Hematopoietic multipotent progenitor cell (in vitro differentiated cells): Measurements from ENCODE around the gene FGF14. TPM values are rescaled to one million over a fixed set of nuclear protein-coding genes. Genes with fewer than 3 reads are reported as not detected.

Source experiments
- DNase-seq, 3 donors: peaks; one replicate each; pipeline ENCODE4 v3.0.0-alpha.2; 2011 to 2015; ENCODE audit warnings: low read depth in 2 of 3, low spot score in 2 of 3
- small RNA-seq: library from RNA; depleted of rRNA; stranded (forward); fragments of <200 nt; gene quantifications from one replicate; pipeline ENCODE3, GENCODE V24; 2012
- total RNA-seq: library from RNA; depleted of rRNA; stranded (reverse); fragments of >200 nt; gene quantifications from one replicate; pipeline ENCODE4 v1.2.3, GENCODE V29; 2012

The FGF14 gene
- total RNA-seq, 1 donor: under 0.01 TPM

DNA sequence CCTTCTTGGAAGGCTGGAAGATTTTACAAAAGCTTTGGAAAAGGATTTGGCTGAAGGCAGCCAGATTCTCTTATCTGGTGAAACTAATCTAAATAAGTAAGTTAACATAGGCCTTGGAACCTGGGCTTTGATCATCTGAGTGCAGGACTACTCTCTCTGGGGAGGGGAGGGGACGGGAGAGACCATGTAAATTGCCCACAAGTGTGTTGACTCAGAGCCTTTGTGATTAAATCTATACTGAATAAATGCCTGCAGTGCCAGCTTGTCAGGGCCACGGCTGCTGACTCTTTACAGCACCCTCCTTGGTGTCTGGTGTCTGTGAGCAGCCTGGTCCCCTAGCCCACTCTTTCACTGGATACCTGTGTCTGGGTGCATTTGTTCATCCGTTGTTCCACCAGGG lies 698.0 kb downstream of the FGF14 start:
- DNase-seq: no peak

DNA sequence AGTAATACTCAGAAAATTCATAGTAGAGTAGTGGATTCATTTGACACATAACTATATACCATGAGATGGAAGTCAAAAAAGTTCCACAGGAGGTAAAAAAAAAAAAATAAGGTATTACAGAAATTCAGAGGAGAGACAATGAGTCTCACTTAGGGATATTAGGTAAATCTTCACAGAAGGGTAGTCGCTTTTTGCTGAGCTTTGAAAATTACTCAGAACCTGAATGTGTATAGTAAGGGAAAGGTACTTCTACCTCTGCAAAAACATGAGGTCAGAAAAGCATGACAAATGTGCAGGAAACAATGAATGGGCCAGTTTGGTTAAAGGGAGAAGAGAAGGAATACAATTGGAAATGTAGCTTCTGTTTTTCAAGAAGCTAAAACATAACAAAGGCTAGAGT lies 698.8 kb downstream of the FGF14 start:
- no peak for DNase-seq

DNA sequence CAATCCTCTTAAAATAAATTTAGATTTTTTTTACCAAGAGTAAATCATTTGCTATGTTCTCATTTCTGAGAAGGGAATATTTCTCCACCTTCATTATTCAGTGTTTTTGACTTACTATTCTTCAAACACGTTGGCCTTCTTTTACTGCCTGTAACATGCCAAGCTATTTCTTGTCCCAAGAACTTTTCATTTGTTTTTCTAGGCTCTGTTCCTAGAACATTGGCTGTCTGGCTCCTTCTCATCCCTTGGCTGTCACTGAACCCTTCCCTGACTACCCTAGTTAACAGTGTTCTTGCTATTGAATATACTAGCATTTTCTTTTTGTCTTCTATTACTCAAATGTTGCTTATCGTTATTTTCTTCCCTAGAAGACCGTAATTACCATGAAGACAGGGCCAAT lies 701.2 kb downstream of the FGF14 start:
- DNase-seq: no peak

DNA sequence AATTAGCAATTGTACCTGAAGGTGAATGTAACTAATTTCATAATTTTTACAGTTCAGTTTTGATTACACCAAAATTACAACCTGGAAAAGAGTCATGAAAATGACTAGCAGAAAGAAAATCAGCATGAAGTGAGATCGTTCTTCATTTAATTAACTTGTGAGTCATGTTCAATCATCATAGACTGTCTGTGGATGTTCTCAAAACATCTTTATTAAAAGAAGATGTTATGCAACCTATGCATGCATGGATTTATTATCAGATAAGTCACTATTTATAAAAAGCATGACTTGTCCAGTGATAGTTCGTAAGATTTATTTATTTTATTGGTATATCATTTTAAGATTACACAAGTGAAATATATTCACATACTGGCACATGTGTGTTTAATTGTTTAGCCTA lies 703.4 kb downstream of the FGF14 start:
- no peak for DNase-seq

DNA sequence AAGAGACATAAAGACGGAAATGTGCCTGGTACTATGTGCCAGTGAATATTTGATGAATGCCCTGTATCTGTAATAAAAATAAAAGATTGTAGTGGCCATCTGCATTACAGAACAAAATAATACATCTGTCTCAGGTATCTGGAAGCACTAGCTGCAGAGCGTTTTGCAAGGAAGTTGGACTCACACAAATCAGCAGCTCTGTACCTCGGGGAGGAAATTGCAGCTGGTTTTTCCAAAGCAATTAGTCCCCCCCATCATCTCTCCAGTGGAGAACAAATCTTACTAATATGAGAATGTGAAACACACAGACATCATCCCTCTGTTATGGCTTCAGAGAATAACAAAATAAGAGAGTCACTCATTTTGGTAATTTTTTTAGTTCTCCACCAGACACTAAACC lies 704.1 kb downstream of the FGF14 start:
- DNase-seq: no peak

DNA sequence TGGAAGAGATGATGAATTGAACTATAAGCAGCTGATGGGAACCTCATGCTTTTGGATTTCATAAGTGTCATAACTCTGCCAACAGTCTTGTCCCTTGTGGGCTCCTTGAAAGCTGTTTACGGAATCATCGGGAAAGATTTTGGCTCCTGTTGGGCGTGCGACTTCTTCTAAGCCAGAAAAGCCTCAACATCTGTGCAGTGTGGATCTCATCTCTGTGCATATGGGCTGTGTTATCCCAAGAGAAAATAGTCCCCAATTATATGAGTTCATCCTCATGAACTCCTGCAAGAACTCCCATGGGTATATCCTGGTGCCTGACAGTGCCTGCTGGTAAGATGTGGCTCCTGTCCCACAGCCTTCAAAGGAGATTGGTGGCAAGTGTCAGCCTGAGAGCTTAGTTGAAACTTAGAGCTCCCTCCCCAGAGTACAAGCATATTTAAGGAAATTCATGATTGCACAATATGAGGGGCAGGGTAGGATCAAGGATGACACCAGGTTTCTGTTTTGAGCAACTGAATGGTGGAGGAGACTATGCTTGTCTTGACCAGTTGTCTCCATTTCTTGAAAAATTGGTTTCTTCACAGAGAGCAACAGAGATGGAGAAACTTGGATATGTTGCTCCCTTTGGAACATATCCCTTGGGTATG lies 705.9 kb downstream of the FGF14 start:
- DNase-seq: no peak

DNA sequence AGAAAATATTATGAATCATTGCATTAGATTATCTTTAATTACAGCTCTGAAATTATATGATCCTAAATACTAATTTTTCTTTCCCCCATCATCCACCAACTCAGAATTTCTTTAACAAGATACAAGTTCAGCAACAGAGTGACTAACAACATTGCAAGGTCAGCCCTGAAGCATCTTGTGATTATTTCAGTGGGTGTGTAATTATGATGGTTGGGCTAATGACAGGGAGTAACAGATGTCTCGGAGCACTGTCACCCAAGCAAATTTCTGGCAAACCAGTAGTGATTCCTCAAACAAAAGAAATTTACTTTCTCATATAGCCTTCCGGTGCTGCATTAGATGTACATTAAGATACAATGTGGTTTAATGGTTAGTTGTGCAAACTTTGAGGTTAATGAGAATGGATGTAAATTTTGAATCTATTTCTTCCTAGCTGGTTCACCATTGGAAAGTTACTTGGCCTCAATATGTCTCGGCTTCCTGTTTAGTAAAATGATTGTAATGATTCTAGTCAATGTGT lies 710.4 kb downstream of the FGF14 start:
- no peak for DNase-seq

DNA sequence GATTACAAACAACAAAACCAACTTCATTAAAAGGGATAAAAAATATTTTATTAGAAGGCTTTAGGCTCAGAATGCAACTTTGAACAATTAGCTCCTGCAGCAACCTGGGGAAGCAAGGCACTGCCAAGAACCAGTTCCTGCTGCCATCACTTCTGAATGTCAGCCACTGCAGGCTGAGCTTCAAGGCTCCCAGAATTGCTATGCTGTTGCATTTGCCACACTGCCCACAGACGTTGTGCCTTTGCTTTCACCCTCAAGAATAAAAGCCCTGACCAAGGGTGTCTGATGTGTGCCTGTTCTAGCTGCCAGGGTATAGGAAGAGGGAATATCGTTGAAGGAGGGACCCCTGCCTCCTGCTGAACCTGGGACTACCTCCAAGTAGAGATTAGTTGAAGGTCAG lies 711.0 kb downstream of the FGF14 start:
- DNase-seq: no peak

DNA sequence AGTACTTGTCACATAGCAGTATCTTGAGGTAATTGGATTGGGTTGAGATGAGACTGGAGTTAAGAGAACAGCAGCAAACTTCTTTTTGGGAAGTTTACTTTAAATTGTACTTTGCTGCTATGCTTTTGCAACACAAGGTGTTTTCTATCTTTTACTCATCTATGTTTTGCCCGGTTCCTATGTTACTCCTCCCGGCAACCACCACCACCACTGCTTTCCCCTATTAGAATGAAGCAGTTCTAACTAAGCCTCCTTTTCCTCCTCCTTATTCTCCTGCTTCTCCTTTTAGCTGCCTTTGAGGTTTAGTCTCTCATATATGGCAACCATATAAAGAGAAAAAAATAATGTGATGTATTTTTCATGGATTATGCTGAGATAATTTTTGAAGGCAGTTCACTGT lies 715.8 kb downstream of the FGF14 start:
- DNase-seq: no peak

DNA sequence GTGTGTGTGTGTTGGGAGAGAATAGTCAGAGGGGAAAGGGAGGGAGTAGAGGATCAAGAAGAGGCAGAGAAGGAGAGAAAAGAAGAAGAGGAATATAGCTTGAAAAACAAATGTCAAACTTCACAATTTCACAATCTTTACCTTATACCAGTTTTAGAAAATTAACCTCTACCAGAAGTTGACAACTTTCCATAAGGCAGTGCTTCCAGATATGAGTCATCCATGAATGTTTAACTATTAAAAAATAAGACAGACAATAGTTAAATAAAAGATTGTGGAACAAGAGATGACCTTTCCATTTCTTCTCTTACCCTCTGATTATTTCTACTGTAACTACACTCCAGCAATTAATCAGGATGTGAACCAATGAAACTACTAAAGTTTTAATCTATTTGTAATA lies 720.0 kb downstream of the FGF14 start:
- no peak for DNase-seq

DNA sequence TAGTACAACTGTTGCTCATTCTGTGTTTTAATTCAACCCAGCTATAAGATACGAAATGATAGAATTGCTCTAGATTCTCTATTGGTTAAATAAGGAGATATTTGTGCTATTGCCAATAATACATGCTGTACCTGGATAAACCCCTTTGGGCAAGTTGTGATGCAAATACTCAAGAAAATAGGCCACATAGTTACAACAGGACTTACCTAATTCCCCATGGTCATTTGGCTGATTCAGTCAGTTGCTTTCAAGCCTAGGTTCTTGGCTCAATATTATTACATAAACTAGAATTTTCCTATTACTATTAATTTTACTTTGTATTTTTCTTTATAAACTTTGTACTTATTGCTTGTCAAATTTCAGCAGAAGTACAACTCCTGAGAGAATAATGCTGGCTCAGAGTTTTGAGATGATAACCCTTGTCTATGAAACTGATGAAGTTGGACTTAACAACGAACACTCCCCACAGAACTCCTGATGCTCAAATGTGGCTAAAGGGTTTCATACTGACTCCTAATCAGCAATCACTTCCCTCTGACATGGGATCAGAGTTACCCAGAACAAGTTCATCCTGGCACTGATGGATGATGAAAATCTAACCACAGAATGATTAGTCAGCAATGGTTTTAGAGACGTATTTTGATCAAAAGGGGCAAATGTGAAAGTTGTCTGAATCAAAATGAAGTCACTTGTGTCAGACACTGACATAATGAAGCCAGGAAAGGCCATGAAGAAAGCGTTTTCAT lies 728.3 kb downstream of the FGF14 start:
- no peak for DNase-seq

DNA sequence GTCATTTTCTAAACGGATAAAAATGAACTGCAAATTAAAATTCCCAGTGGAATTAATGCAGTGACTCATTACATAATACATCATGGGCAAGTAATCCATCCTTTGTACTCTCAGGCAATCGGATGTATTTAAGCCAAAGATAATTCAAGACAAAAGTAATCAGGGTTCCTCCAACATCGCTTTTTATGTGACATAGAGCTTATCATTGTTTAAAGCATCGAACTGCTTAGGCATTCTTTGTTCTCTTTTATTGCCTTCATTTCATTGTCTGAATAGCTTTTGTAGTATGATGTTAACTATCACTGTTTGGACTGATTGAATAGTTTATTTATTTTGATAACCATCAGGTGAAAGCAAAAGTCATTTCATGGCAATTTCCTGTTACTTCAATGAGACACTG lies 740.0 kb downstream of the FGF14 start:
- DNase-seq: no peak

Small RNAs within 50 kb of the gene (small RNA-seq; reads per million reads assigned to genes)
- gene MIR2681 (0.54 reads per million), gene MIR4705 (not detected), gene RNU1-24P (not detected), gene RNY1P2 (not detected), gene RPL39P29 (not detected)

Other genes with a start within 250 kb of the FGF14 start
- gene TPP2, start 194.9 kb upstream of the FGF14 start, total RNA-seq: 33.9 TPM